GM19395 (cell line): ENCODE measurements around the gene PDGFB.

ENCODE experiments used
- ATAC-seq: cut with Tn5 transposase; IDR thresholded peaks from one replicate; pipeline ENCODE4 v1.9.1; 2021; ENCODE audit warnings: mild to moderate bottlenecking, moderate library complexity; ENCODE audit not compliant: unreplicated experiment

Gene PDGFB

DNA sequence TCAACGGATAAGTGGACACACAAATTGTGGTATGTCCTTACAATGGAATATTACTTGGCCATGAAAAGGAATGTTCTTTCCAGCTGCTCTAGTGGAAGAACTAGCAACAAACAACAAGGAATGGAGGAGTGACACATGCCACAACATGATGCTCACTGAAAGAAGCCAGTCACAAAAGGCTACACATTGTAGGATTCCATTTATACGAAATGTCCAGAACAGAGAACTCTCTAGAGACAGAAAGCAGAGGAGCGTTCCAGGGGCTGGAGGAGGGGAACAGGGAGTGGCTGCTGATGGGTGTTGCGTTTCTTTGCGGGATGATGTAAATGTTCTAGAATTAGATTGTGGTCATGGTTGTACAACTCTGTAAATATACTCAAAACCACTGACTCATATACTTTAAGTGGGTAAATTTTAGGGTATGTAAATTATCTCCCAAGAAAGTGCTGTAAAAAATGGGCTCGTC is 32.4 kb upstream of the PDGFB start:
- no peak for ATAC-seq

DNA sequence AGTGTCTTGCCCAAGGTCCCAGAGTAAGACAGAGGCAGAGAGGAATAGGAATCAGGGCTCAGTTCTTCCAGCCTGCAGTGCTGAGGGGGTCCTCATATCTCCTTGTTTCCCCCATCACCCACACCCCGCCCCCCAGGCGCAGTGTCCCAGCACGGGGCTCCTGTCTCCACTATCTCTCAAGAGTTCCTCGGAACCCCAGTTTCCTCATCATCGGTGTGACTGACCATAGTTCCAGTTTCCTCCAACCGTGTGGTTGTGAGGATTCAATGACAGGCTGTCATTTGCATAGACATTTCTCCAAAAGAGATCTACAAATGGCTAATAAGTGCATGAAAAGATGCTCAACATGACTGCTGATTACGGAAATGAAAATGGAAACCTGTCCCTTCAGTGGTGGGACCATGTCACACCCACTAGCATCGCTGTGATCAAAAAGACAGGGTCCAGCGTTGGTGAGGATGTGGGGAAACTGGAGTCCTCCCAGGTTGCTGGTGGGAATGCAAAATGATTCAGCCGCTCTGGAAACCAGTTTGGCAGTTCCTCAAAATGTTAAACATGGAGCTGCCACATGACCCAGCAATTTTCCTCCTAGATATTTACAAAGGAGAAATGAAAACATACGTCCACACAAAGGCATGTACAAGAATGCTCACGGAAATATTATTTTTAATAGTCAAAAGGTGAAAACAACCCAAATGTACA is 31.8 kb upstream of the PDGFB start:
- no peak for ATAC-seq

- ATAC-seq = no peak
Measured at GRCh38 chr22:39275814-39276439, 31.1 kb upstream of the PDGFB start.

GRCh38 chr22:39273950-39274887 is 29.4 kb upstream of the PDGFB start:
- no peak for ATAC-seq

GRCh38 chr22:39270792-39271191 is 26.0 kb upstream of the PDGFB start:
- ATAC-seq = no peak

DNA sequence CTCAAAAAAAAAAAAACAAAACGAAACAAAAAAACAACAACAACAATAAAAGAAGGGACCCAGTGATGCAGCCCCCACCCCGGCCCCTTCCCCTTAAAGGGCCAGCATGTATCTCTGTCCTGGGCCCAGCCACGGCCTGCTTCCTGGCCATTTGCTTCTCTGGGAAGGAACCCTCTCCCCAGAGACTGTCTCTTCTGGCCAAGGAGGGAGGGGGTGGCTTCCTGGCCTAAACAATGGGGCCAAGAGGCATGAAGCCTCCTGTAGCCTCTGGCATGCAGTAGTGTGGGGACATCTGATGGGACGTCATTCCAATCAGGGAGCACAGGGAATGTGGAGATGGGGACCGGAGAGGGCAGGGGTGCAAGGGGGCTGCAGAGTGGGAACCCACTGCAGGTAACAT is 25.5 kb upstream of the PDGFB start:
- no peak for ATAC-seq

- ATAC-seq = no peak
Measured at GRCh38 chr22:39269095-39269790, 24.5 kb upstream of the PDGFB start.

- no peak for ATAC-seq
Measured at GRCh38 chr22:39268645-39269044, 23.9 kb upstream of the PDGFB start.

- no peak for ATAC-seq
Measured at GRCh38 chr22:39267974-39268373, 23.2 kb upstream of the PDGFB start.

DNA sequence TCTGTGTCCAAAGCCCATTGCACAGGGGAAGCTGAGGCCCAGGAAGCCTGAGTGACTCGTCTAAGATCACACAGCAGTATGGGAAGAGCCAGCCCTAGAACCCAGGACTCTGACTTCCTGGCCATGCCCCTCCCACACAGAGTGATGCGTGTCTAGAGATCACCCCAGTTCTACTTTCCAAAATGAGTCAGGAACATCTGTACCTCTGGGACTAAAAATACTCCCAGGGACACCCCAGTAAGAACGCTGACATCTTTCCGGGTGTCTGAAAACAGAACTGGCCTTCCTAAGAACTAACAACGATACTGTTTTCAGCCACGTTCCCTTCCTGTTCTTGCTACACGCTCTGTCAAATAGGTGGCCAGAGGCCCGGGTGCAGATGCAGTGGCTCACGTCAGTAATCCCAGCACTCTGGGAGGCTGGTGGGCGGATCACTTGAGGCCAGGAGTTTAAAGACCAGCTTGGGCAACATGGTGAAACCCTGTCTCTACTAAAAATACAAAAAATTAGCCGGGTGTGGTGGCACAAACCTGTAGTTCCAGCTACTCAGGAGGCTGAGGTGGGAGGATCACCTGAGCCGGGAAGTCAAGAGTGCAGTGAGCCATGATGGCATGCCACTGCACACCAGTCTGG is 21.7 kb upstream of the PDGFB start:
- peak; percentile 76 for ATAC-seq

- ATAC-seq = no peak
Measured at GRCh38 chr22:39265143-39265886, 20.5 kb upstream of the PDGFB start.

DNA sequence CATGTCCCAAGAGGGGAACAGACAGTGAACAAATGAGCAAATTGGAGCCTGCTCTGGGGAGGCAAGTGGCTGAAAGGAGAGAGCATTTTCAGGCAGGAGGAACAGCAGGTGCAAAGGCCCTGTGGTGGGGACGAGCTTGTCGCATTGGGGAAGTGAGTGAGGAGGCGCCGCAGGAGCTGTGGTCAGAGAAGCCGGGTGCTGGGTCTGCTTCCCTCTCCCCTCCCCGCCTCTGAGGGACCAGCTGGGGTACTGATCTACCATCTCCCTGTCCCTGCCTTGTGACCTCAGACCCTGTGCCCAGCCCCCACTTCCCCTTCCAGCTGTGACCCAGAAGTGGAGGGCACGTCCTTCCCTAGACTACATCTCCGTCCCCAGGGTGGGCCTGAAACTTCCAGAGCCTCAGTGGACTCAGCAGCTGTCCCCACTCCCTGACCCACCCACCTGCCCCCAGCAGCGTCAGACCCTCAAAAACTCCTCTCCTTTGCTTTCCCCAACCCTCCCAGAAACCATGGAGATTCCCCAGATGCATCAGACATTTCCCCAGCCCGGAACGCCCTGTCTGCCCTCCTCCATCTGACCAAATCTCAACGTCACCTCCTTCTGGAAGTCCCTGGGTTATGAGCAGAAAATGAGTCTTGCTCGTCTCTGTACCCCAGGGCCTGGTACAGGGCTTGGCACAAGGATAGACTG is 19.7 kb upstream of the PDGFB start:
- ATAC-seq = no peak

DNA sequence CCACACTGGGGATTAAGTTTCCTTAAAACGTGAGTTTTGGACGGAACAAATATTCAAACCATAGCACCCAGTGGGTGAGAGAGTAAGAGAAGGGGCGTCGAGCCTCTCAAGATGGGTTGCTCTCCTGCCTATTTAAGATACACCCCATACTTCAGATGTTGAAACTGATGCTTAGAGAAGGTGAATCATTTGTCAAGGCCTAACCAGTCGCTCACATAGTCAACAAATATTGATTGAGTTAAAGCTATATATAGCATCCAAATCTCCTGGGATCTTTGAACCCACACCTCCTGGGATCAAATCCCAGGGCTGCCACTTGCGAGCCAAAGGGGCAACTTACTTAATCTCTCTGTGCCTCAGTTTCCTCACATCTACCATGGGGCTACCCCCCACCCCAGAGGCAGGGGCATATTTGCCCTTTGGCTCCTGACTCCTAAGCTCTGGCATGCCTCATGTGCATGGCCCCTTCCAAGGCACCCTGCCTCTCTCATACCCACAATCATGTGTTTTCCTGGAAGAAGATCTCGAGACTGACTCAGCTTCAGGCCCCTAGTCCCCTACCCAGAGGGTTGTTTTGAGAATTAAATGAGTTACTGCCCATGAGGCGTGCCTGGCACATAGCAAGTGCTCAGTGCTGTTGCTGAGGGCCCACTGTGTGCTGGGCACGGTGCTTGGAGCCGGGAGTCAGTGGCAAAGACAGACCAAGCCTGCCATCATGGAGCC is 19.0 kb upstream of the PDGFB start:
- no peak for ATAC-seq

GRCh38 chr22:39259666-39260065 is 14.9 kb upstream of the PDGFB start:
- ATAC-seq = no peak

DNA sequence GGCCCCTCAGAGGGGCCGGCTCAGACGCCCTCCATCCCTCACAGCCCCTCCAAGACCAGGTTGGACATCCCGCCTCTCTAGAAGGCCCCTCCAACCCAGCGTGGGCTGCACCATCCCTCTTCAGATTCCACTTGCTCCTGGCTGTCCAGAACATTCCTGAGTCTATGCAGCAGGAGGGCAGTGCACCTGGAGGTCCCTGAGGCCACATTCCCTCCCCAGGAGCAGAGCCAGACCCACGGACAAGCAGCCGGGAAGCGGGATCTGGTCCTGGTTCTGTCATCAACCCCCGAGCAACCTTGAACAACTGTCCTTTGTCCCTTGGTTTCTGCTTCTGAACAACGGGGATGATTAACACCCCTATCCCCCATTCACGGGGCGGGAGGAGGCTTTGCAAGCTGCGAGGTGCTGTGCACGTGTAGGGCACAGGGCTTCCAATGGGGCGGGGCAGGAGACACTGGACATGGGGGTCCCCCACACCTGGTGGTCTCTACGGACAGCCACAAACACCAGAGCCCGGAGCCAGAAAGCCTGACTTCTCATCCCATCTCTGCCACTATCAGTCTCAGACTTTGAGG is 13.2 kb upstream of the PDGFB start:
- no peak for ATAC-seq

- ATAC-seq = no peak
Measured at GRCh38 chr22:39256979-39257378, 12.2 kb upstream of the PDGFB start.

DNA sequence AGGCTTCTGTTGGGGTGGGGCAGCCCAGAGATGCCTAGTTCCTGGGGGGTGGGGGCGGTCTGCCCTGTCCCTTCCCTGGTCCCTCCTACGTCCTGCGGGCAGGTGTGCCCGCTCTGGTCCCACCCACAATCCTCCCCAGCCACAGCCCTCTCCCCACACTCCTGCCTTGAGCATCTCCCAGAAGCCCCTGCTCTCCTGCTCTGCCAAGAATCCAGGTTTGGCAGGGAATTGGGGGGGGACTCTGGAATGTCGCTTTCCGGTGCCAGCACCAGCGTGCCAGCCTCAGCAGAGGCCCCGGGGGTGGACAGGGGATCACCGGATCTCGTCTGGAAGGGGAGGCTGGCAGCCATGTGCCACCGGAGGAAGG is 11.4 kb upstream of the PDGFB start:
- no peak for ATAC-seq

DNA sequence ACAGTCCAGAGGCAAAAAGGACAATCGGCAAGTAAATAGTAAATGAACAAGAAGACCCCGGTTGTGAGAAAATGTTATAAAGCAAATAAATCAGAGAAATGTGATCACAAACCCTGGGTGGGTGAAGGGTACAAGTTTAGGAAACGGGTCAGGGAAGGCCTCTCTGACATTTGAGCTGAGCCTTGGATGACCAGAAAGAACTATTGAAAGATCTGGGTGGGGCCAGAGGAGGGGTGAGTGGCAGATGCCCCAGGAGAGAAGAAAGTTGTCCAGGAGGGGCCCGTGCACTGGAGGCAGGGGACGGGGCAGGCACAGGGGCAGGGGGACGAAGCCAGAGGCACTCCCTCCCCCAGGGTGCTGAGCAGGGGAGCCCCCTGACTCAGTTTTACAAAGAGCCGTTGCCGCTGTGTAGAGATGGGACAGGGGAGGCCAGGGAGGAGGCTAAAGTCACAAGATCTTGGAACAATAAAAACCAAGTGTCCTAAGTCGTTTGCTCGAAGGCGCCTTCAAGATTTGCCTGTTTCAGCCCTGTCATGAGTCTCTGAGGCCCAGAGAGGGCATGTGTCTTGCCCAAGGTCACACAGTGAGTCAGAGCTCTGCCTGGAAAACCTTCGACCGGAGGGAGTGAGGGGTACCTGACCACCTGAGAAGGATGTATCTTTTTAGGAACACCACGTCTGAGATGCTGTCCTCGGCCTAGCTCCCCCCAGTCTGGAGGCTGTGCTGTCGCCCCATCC is 10.8 kb upstream of the PDGFB start:
- ATAC-seq = no peak
